GM18868 (cell line): ENCODE data around the gene ARSG.

Experiments
- ATAC-seq: cut with Tn5 transposase; IDR thresholded peaks from one replicate; pipeline ENCODE4 v1.9.1; 2021; ENCODE audit warnings: mild to moderate bottlenecking, moderate library complexity; ENCODE audit not compliant: unreplicated experiment

Gene ARSG

DNA sequence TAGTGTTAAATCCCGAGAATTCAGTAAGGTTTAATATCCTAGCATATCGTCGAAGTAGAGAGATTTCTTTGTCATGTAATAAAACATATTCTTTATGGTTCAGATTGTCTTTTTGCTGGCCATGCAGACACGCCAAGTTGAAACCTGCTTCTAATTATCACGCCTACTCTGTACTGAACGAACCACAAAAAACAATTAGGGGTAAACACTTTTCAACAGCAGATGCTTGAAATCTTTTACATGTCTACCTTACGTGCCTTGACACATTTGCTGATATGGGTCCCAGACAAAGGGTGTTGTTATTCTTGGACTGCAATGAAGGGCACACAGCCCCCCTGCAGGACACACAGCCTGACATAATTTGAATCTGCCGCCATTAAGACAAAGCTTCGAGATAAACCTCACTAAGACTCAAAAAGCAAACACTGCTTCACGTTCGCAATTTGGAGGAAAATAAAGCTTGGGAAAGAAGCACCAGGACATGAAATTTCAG is 152.7 kb downstream of the ARSG start:
- no peak for ATAC-seq

DNA sequence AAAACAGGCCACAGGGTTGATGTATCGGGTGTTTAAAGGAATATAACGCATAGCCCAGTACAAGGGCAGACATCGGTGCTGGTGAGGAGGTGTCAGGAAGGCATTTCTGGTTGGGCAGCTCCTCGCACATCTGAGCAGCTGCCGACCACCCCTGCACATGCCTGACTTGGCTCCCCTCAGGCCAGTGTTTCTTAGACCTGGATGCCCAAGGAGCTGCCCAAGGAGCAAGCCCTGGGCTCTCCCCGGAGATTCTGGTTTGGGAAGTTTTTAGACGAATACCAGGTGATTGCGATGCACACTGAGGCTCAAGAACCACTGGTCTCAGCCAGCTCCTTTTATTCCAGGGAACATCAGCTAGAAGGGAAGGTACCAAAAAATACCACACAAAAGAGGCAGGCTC is 154.4 kb downstream of the ARSG start:
- no peak for ATAC-seq

GRCh38 chr17:68446626-68447041 is 155.3 kb downstream of the ARSG start:
- ATAC-seq, result no peak

GRCh38 chr17:68449021-68449739 is 157.9 kb downstream of the ARSG start:
- ATAC-seq, result no peak

- ATAC-seq, result no peak
Measured at GRCh38 chr17:68450391-68450790, 159.1 kb downstream of the ARSG start.

GRCh38 chr17:68450801-68451200 is 159.5 kb downstream of the ARSG start:
- no peak for ATAC-seq

GRCh38 chr17:68451670-68452354 is 160.5 kb downstream of the ARSG start:
- ATAC-seq, result no peak

DNA sequence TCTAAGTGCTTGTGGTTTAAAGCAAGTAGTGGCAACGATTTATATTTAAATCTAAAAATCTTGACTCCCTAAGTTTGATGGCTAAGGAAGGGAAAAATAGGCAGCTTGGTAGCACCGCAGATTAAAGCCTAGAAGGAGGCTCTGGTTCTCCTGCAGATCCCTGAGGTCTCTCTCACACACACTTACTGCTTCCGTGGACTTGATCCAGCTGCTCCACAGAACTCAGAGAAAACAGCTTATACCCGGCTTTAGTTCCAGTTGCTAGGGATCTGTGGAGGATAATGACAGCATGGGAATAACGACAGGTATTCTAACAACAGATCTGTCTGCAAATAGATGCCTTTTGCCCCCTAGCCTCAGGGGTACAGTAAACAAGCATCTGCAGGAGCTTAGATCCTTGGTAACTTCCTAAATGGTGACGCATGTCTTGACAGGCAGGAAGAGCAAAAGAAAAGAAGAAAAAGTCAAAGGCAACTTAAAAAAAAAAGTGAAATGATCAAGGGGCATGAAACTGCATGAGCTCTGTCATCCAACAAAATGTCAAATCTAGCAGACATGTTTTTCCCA is 161.5 kb downstream of the ARSG start:
- ATAC-seq, result no peak

- ATAC-seq, result no peak
Measured at GRCh38 chr17:68453991-68454665, 162.8 kb downstream of the ARSG start.

- no peak for ATAC-seq
Measured at GRCh38 chr17:68455901-68456338, 164.6 kb downstream of the ARSG start.

GRCh38 chr17:68456339-68457167 is 165.3 kb downstream of the ARSG start:
- ATAC-seq, result no peak

DNA sequence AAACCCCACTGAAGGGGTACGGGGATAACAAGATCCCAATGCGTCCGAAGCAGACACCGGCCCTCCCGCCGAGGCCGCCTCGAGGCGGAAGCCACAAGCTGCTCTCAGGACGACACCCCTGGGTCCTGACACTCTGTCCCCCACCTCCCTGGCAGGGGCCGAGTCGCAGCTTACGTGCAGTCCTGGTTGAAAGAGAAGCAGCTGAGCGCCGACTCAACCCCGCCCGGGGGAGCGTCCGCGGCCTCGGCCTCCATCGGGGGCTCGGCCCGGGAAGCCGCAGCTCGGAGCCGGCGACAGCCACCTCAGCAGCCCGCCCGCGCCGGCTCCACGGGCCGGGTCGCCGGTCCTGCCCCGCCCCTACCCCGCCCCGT is 165.9 kb downstream of the ARSG start, which contains the start of gene WIPI1:
TSS of gene WIPI1 (minus strand) at position 329 of the 371 bp plus-strand sequence. CDS start at position 254, 75 bp downstream.
- ATAC-seq, result peak; percentile 24

- ATAC-seq, result peak; percentile 76
Measured at GRCh38 chr17:68457539-68458259, 166.4 kb downstream of the ARSG start.

DNA sequence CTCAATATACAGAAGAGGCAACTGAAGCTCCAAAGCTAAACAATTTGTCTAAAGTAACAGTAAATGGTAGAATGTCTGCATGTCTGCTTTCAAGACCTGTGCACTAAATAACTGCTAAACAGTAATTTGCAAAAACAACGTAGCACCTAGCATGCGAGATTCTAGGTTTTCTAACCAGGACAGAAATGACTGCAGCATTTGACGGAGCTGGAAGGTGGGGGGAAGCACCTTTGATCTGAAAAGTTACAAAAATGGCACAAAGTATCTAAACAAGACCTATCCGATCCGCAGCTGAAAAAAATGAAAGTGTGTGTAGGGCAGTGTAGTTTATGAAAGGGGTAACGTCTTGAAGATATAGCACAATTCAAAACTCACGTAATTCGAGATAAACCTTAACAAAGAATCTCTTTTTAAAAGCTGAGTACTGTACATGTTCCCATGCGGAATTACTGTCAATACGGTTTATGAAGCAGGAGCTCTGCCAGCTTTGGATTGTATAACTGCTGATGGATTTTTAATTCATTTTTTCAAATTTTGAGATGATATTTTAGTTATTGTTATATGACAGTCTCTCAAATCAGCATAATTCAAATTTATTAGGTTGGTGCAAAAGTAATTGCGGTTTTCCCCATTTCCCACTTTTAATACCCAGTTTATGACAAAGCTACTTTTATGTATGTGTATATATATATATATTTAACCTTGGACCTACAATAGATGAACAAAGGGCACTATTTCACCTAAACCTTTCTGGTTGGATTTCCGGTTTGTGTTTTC is 167.2 kb downstream of the ARSG start:
- ATAC-seq, result no peak

DNA sequence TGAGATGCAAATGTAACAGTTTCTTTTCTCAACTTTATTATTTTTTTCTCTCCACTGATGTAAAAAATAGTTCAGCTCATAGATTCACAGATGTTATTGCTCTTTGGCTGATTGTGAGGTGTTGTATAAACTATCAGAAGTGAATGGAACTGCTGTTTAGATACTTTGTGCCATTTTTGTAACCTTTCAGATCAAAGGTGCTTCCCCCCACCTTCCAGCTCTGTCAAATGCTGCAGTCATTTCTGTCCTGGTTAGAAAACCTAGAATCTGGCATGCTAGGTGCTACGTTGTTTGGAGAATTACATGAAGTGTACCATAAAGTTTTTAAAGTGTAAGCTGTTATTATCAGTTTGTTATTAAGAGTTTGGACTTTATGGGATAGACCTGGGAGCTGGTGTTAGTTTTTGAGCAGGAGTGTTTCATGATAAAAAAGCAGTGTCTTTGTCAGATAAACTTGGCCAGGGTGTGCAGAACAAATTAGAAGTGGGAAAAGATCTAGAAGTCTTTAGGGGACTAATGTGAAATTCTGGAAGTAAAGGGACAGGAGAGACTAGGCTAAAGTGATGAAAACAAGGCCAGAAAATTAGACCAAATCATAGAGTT is 167.8 kb downstream of the ARSG start:
- ATAC-seq, result no peak

- no peak for ATAC-seq
Measured at GRCh38 chr17:68460146-68460545, 168.9 kb downstream of the ARSG start.

GRCh38 chr17:68460715-68461114 is 169.4 kb downstream of the ARSG start:
- ATAC-seq, result no peak

- ATAC-seq, result no peak
Measured at GRCh38 chr17:68461122-68461539, 169.8 kb downstream of the ARSG start.

DNA sequence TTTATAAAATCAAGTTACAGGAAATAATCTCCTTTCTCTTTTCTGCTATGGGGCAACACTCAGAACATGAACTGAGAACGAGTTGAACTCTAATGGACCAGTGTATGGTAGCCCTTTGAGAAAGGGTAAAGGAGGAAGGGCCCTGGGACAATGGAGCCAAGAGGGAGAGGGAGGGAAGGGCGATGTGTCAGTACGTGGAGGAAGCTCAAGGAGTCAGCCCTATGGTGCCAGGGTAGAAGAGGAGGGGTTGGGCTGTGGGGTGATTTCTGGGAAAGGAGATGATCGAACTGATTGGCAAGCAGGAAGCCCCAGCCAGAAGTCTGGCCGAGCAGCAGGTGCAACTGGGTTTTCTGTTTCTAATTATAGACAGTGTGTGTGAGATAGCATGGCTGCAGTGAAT is 170.3 kb downstream of the ARSG start:
- ATAC-seq, result no peak
